ENCODE data around the gene RPRD1A.
"Not testable (repeated sequence)": the region's sequence is repeated elsewhere in the genome, so short reads cannot be mapped to it uniquely, and the experiment has no call there.

The RPRD1A gene

DNA sequence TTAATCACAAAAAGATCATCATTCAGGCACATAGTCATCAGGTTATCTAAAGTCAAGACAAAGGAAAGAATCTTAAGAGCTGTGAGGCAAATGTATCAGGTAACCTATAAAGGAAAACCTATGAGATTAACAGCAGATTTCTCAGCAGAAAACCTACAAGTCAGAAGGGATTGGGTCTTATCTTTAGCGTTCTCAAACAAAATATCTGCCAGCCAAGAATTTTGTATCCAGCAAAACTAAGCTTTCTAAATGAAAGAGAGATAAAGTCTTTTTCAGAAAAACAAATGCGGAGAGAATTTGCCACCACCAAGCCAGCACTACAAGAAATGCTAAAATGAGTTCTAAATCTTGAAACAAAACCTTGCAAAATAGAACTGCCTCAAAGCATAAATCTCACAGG, 13.8 kb upstream of the RPRD1A start:
- in situ Hi-C loops (cut with HindIII; ENCODE audit: low sequenced_read_pairs) = loop anchor here (10.0 kb wide), 1 partner anchor 106 kb away; the partner anchor contains the start of gene RMP24

DNA sequence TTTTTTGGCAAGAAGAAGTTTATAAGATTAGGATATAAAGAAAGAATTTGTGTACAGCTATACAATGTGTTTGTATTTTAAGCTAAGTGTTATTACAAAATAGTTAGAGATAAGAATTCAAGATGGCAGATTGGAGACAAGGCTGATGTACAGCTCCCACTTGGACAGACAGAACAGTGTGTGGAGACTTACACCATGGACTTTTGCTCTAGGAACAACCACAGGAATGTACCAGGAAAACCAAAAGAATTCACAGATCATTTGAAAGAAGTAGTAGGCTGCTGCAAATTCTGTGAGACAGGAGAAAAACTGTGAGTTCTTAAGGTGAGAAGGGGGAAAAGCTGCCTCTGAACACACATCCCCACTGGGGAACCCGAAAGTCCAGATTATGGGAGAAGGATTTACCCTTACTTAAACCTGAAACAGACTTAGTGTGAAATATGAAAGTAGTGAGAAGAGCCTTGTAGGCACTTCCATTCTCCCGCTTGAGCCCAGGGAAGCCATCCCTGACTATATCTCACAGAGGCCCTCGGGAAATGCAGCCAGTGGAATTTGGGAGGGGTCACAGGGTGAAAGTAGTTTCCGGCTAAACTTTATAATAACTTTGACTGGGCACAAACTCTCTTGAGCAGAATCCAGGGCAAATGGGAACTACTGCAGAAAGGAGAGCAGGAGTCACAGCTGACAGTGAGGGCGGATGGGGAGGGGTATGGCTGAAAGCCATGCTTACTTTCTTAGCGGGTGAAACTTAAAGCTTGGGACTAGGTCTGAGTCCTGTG, 11.6 kb upstream of the RPRD1A start:
- in situ Hi-C loops (cut with HindIII; ENCODE audit: low sequenced_read_pairs) = no loop called here

DNA sequence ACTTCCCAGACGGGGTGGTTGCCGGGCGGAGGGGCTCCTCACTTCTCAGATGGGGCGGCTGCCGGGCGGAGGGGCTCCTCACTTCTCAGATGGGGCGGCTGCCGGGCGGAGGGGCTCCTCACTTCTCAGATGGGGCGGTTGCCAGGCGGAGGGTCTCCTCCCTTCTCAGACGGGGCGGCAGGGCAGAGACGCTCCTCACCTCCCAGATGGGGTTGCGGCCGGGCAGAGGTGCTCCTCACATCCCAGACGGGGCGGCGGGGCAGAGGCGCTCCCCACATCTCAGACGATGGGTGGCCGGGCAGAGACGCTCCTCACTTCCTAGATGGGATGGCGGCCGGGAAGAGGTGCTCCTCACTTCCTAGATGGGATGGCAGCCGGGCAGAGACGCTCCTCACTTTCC, 10.4 kb upstream of the RPRD1A start:
- in situ Hi-C loops (cut with HindIII; ENCODE audit: low sequenced_read_pairs) = not testable (repeated sequence)

DNA sequence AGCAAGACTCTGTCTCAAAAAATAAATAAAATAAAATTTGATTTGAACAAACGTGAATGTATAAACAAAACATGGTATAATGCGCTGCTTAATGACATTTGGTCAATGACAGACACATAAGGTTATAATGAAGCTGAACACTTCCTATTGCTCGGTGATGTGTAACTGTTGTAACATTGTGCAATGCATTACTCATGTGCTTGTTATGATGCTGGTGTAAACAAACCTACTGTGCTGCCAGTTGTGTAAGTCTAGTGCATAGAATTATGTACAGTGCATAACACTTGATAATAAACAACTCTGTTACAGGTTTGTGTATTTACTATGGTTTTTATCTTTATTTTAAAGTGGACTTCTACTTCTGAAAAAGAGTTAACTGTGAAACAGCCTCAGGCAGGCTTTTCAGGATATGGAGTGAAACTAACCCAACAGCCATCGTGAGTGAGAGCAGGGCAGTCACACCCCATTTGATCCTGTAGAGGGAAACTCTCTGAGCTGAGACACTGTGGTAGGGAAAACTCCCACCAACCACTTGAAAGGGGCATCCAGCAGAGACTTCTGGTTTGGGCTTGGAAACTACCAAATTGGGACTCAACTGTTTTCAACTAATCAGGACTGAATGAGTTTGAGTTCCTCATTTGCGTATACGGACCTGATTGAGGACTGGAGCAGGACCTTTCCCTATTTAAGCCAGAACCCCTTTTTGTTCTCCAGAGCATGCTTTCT, 8.7 kb upstream of the RPRD1A start:
- in situ Hi-C loops (cut with HindIII; ENCODE audit: low sequenced_read_pairs) = no loop called here

DNA sequence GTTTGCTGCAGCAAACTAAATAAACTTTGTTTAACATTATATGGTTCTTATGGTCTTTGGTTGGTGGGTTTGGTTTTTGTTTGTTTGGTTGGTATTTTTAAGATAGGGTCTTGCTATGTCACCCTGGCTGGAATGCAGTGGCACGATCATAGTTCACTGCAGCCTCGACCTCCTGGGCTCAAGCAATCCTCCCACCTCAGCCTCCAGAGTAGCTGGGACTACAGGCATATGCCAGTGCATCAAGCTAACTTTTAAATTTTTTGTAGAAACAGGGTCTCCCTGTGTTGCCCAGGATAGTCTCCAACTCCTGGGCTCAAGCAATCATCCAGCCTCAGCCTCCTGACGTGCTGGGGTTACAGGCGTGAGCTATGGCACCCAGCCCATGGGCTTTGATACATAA, 7.1 kb upstream of the RPRD1A start:
- in situ Hi-C loops (cut with HindIII; ENCODE audit: low sequenced_read_pairs) = no loop called here

DNA sequence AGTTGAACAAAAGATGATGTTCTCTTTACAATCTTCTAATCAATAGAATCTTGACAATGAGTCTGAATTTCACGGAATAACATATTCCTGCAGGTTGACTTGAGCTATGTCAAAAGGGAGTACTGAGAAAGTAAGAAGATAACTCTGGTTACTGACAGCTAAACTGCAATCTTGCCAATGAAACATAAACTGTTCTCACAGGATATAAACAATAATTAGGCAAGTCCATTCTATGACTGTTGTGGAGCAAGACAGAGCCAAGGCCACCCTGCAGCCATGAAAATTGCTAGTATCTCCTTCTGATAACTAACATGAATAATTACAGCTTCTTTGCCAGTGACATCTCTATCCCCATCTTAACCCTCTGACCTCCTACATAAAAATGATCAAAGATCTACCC, 6.3 kb upstream of the RPRD1A start:
- in situ Hi-C loops (cut with HindIII; ENCODE audit: low sequenced_read_pairs) = no loop called here

DNA sequence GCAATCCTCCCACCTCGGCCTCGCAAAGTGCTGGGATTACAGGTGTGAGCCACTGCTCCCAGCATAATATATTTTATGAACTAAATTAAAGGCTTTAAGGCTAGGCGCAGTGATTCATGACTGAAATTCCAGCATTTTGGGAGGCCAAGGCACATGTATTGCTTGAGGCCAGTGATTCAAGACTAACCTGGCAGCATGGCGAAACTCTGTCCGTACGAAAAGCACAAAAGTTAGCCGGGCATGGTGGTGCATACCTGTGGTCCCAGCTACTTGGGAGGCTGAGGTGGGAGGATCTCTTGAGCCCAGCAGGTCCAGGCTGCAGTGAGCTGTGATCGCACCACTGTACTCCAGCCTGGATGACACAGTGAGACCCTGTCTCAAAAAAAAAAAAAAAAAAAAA, 5.0 kb upstream of the RPRD1A start:
- in situ Hi-C loops (cut with HindIII; ENCODE audit: low sequenced_read_pairs) = not testable (repeated sequence)

DNA sequence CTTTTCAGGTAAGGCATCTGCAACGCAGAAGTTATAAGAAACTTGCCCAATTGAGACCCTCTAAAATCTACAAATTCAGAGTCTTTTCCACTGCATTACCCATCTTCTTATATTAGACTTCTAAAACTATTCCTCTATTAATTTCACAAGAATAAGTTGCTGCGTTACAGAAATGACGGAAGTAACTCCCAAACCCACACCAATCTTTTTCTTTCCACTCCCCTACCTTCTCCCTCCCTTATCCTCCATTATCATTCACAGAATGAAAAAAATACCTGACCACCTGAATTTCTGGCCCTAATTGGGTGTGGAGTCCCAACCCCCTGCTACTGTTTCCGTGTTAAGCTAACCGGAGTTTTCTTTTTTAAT, 689 bp downstream of the RPRD1A start:
- in situ Hi-C loops (cut with HindIII; ENCODE audit: low sequenced_read_pairs) = no loop called here

DNA sequence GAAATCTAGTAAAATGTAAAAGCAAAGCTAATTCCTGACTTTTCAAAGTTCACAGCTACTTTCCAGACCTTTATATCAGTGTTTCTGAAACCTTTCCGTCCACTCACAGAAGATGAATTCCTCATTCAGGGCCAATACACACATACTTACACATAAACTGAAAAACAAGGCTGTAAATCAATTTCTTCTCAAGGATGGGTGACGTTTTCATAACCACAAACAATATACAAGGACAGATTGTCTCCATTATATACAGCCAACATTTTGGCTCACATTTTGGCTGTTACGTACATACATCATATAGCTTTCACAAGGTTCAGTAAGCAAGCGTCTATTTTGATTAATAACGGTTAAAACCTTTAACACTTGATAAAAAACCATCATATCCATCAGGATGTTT, 1.4 kb downstream of the RPRD1A start:
- in situ Hi-C loops (cut with HindIII; ENCODE audit: low sequenced_read_pairs) = no loop called here

DNA sequence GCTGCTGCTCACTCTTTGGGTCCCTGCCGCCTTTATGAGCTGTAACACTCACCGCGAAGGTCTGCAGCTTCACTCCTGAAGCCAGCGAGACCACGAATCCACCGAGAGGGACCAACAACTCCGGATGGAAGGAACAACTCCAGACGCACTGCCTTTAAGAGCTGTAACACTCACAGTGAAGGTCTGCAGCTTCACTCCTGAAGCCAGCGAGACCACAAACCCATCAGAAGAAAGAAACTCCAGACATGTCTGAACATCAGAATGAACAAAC, 2.6 kb downstream of the RPRD1A start:
- in situ Hi-C loops (cut with HindIII; ENCODE audit: low sequenced_read_pairs) = not testable (repeated sequence)

DNA sequence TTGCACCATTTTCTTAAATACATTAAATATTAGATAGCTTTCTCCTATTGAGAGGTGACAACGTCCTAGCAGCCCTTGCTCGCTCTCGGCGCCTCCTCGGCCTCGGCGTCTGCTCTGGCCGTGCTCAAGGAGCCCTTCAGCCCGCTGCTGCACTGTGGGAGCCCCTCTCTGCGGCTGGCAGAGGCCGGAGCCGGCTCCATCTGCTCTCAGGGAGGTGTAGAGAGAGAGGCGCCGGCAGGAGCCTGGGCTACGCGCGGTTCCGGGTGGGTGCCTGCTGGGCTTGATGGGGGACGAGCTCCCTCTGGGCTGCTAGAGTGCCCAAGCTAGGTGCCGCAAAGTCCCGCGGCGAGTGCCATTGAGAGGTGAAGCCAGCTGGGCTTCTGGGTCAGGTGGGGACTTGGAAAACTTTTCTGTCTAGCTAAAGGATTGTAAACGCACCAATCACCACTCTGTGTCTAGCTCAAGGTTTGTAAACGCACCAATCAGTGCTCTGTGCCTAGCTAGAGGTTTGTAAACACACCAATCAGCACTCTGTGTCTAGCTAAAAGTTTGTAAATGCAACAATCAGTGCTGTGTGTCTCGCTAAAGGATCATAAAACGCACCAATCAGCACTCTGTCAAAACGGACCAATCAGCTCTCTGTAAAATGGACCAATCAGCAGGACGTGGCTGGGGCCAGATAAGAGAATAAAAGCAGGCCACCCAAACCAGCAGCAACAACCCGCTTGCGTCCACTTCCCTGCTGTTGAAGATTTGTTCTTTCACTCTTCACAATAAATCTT, 3.1 kb downstream of the RPRD1A start:
- in situ Hi-C loops (cut with HindIII; ENCODE audit: low sequenced_read_pairs) = no loop called here

DNA sequence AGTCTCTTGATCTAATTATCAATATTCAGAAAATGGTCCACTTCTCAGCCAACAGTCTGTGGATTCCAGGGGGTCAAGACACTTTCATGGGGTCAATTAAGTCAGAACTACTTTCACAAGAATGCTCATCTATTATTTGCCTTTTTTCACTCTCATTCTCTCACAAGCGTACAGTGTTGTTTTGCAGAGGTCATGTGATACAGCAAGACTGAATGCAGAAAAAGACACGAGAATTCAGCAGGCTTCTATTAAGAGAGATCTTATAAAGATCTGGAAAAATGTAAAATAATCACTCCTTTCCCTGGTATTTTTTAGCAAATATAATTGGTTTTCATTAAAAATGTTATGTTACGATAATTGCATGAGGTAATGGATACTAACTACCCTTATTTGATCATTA, 8.7 kb downstream of the RPRD1A start:
- in situ Hi-C loops (cut with HindIII; ENCODE audit: low sequenced_read_pairs) = no loop called here

DNA sequence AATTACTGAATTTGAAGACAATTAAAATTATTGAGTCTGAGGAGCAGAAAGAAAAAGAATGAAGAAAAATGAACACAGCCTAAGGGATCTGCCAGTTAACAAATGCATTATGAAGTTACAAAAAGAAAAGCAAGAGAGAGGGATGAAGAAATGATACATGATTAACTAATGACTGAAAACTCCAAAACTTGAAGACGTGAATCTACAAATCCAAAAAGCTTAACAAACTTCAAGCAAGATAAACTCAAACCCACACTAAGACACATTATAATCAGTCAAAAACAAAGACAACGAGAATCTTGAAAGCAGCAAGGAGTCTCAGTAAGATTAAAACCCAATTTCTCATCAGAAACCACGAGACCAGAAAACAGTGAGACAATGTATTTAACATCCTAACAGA, 15.6 kb downstream of the RPRD1A start:
- in situ Hi-C loops (cut with HindIII; ENCODE audit: low sequenced_read_pairs) = no loop called here

DNA sequence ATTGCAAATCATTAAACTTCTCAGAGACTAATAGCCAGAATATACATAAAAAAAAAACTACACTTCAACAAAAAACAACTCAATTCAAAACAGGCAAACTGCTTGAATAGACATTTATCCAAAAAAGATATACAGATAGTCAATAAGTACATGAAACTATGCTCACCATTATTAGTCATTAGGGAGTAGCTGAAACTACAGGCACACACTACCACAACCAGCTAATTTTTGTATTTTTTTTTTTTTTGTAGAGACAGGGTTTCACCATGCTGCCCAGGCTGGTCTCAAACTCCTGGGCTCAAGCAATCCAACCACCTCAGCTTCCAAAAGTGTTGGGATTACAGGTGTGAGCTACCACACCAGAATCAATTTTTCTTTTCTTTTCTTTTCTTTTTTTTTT, 16.9 kb downstream of the RPRD1A start:
- in situ Hi-C loops (cut with HindIII; ENCODE audit: low sequenced_read_pairs) = no loop called here

DNA sequence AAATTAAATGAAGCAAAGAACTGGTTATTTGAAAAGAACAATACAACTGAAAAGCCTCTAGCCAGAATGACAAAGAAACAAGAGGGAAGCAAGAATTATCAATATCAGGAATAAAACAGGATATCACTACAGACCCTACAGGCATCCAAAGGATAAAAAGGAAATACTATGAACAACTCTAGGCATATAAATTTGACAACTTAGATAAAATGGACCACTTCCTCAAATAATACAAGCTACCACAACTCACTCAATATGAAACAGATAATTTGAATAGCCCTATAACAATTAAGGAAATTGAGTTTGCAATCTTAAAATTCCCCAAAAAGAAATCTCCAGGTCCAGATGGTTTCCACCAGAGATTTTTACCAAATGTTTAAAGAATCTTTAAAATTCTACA, 19.8 kb downstream of the RPRD1A start:
- in situ Hi-C loops (cut with HindIII; ENCODE audit: low sequenced_read_pairs) = no loop called here

DNA sequence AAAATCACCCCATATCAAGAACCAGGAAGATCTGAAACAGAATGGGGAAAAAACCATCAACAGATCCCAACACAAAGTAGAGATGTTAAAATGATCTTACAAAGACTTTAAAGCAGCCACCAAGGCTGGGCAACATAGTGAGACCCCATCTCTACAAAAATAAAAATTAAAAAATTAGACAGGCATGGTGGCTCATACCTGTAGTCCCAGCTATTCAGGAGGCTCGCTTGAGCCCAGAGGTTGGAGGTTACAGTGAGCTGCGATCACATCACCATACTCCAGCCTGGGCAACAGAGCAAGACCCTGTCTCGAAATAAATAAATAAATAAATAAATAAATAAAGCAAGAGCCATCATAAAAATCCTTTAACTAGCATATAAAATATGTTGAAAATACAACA, 20.5 kb downstream of the RPRD1A start:
- in situ Hi-C loops (cut with HindIII; ENCODE audit: low sequenced_read_pairs) = no loop called here

DNA sequence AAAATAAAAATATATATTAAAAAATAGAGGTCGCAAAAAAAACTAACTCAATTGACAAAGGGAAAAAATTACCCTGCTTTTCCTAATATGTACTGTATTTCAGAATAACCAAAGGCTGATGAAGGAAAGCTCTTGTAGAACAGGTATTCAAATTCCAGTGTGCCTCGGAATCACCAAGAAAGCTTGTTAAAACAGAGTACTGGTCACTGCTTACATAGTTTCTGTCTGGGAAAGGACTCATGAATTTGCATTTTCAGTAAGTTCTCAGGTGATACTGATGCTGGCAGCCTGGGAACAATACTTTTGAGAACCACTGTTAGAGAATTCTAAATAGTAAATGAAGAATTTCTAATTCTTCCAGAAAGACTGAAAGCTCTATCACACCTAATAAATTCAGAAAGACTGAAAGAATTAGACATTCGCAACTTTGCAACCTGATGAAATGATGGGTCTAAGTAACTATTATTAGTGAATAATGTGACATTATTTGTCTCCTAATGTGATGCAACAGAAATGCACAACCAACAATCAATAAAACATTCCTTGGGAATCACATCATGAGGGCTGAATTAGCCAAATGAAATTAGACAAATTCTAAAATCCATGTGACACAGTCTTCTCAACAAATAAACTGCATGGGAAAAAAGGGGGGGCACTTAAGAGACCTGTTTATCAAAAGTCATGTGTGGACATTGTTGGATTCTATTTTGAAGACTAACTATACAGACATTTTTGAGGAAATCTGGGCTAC, 21.9 kb downstream of the RPRD1A start:
- in situ Hi-C loops (cut with HindIII; ENCODE audit: low sequenced_read_pairs) = no loop called here

DNA sequence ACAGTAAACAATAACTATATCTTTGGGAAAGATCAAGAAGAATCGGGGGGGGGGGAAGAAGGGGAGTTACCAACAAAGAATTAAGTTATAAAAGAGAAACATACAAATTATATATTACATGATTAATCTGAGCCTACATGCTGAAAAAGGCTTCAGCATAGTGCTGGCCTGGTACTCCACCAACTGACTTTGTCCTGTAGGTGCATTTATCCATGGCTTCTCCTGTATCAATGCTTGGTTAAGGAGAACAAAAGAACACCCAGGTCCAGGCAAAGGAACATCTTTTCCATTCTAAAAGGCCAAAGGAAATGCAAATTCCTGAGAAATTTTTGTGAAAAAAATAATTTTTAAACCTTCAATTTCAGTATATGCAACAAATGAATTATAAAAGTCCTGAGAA, 24.2 kb downstream of the RPRD1A start:
- in situ Hi-C loops (cut with HindIII; ENCODE audit: low sequenced_read_pairs) = no loop called here

DNA sequence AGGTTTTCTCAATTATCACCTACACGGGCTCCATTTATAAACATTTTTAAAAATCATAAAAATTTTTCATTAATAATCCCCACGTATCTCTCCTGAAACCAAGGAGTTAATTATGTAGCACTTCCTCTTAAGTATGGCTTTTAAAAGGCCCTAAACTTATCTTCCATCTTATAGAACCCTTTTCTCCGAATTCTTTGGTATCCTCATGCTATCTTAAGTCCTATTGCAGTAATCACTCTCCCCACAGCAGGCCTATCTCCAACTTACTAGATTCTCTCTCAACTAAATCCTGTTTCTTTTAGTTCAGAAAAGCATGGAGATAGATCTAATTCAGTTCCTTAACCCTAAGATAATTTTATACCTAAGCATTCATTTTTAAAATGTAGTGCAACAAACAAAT, 26.2 kb downstream of the RPRD1A start:
- in situ Hi-C loops (cut with HindIII; ENCODE audit: low sequenced_read_pairs) = no loop called here

DNA sequence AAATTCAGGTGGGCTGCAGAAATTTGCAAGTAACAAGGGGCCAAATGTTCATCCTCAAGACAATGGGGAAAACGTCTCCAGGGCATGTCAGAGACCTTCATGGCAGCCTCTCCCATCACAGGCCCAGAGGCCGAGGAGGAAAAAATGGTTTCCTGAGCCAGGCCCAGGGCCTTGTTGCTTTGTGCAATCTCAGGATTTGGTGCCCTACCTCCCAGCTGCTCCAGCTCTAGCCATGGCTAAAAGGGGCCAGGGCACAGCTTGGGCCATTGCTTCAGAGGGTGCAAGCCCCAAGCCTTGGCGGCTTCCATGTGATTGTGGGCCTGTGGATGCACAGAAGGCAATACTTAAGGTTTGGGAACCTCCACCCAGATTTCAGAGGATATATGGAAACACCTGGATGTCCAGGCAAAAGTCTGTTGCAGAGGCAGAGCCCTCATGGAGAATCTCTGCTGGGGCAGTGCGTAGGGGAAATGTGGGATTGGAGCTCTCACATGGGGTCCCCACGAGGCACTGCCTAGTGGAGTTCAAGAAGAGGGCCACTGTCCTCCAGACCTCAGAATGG, 29.2 kb downstream of the RPRD1A start:
- in situ Hi-C loops (cut with HindIII; ENCODE audit: low sequenced_read_pairs) = no loop called here

DNA sequence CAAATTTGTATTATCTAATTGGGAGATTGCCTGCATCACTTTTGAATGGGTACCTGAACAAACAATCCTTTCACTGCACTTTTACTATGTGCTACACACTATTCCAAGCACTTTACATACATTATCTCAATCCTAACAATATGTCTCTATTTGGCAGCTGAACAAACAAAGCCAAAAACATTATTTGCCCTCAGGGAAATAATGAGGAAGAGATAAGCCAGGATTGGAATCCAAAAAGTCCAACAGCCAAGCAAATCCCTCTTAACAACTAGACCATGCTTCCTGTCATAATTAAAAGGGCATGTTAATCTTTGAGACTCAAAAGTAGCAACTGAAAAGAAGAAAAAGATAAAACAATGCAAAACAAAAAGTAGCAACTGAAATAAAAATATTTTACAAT, 32.1 kb downstream of the RPRD1A start:
- in situ Hi-C loops (cut with HindIII; ENCODE audit: low sequenced_read_pairs) = no loop called here

All from DLD1 (cell line).